MCF 10A (cell line): ENCODE results near the gene USP8. TPM values are rescaled to one million over a fixed set of nuclear protein-coding genes. Genes with fewer than 3 reads are reported as not detected.

Experiments used
- BruUV-seq: library from RNA; stranded (reverse); fragments of 400-500 nt; replicated peaks from 2 replicates; lab custom pipeline; 2021; lab: Mats Ljungman, UMichigan
- CTCF ChIA-PET: fragments of 300-600 bp; sonication (Branson Sonifier 250); formaldehyde crosslinking; extraction: SDS; loops from one replicate; lab custom pipeline; 2021; ENCODE audit warnings: antibody characterized with exemption, inconsistent platforms; lab: Yijun Ruan, JAX
- POLR2A ChIA-PET: fragments of 300-600, 350-650 bp; sonication (Branson Sonifier 250); formaldehyde crosslinking; extraction: SDS; loops from one replicate; lab custom pipeline; 2020; ENCODE audit warnings: antibody characterized with exemption, inconsistent platforms; lab: Yijun Ruan, JAX
- DNase-seq: peaks from one replicate; pipeline ENCODE4 v3.0.0-alpha.2; 2018; ENCODE audit not compliant: unreplicated experiment
- H3K27ac Mint-ChIP-seq: one replicate; pipeline ENCODE4 v1.8.0; 2022; ENCODE audit warnings: mild to moderate bottlenecking, low read depth, mixed read lengths; ENCODE audit not compliant: unreplicated experiment
- H3K27me3 Mint-ChIP-seq: one replicate; pipeline ENCODE4 v1.8.0; 2022; ENCODE audit warnings: mixed read lengths; ENCODE audit not compliant: insufficient read depth, unreplicated experiment
- H3K36me3 Mint-ChIP-seq: one replicate; pipeline ENCODE4 v1.8.0; 2022; ENCODE audit warnings: mild to moderate bottlenecking, moderate library complexity, mixed read lengths; ENCODE audit not compliant: insufficient read depth, unreplicated experiment
- H3K4me1 Mint-ChIP-seq: one replicate; pipeline ENCODE4 v1.8.0; 2022; ENCODE audit warnings: mixed read lengths; ENCODE audit not compliant: insufficient read depth, unreplicated experiment
- H3K4me3 Mint-ChIP-seq: one replicate; pipeline ENCODE4 v1.8.0; 2022; ENCODE audit warnings: mild to moderate bottlenecking, moderate library complexity, mixed read lengths; ENCODE audit not compliant: unreplicated experiment
- H3K9me3 Mint-ChIP-seq: one replicate; pipeline ENCODE4 v1.8.0; 2022; ENCODE audit warnings: mixed read lengths; ENCODE audit not compliant: unreplicated experiment
- intact Hi-C: fragments of 100-400 bp; cut with micrococcal nuclease; formaldehyde crosslinking; loops from 2 replicates; pipeline ENCODE4 v1.14.1; 2022
- total RNA-seq: library from RNA; stranded (reverse); gene quantifications from 2 replicates; pipeline ENCODE4 v1.2.3, GENCODE V29; 2022
- TF ChIP-seq, protein P1 (sequence below): fragments of 200-600 bp; IDR thresholded peaks from one replicate; pipeline ENCODE4 v1.8.0; 2022; ENCODE audit warnings: antibody characterized with exemption, mild to moderate bottlenecking; ENCODE audit not compliant: unreplicated experiment

Gene USP8
- total RNA-seq, 1 experiment from 2014 or later, result 72.7 TPM

DNA sequence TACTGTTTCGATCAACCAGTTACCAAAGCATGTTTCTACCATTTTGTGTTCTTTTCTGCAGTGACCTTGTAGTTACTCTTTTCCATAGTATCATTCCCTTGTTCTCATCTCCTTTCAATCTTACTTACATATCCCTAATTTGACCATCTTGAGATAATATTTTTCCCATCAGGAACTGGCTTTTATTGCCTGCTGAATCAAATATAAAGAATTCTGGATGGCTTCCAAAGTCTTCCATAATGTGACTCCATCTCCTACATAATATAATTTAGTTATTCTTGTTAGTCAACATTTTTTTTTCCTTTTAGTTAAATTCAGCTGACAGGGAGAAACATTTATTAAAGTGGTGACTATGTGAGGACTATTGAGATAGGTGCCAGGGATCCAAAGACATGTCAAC lies 7.0 kb downstream of the USP8 start:
- POLR2A ChIA-PET, result interaction anchor here (1.3 kb wide), 1 partner anchor 76 kb away, joined by 5 read pairs; the partner anchor contains the start of gene GABPB1
- no peak for DNase-seq
- BruUV-seq, result no TSS peak

GRCh38 chr15:50432230-50432629 lies 8.0 kb downstream of the USP8 start:
- DNase-seq, result no peak
- BruUV-seq, result no TSS peak
- Mint-ChIP-seq H3K4me1 (peaks cover 15% of the 10 kb centered on the region), H3K36me3 (peaks cover 37% of the 10 kb centered on the region), H3K4me3 (no peak overlapping the region), H3K9me3 (no peaks in the 10 kb centered on the region), H3K27ac (no peak overlapping the region), H3K27me3 (no peaks in the 10 kb centered on the region)
- ChIA-PET CTCF (interaction anchor here (0.6 kb wide), 1 partner anchor 31 kb away, joined by 3 read pairs; no protein-coding TSS in a partner anchor), POLR2A (interaction anchor here (1.3 kb wide), 1 partner anchor 77 kb away, joined by 5 read pairs; the partner anchor contains the start of gene GABPB1)
- TF ChIP-seq, protein P1, sequence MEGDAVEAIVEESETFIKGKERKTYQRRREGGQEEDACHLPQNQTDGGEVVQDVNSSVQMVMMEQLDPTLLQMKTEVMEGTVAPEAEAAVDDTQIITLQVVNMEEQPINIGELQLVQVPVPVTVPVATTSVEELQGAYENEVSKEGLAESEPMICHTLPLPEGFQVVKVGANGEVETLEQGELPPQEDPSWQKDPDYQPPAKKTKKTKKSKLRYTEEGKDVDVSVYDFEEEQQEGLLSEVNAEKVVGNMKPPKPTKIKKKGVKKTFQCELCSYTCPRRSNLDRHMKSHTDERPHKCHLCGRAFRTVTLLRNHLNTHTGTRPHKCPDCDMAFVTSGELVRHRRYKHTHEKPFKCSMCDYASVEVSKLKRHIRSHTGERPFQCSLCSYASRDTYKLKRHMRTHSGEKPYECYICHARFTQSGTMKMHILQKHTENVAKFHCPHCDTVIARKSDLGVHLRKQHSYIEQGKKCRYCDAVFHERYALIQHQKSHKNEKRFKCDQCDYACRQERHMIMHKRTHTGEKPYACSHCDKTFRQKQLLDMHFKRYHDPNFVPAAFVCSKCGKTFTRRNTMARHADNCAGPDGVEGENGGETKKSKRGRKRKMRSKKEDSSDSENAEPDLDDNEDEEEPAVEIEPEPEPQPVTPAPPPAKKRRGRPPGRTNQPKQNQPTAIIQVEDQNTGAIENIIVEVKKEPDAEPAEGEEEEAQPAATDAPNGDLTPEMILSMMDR, result no peak
- intact Hi-C loops, result no loop called here

More for the DNA sequence above, 7.0 kb downstream of the USP8 start:
- no peaks in the 10 kb centered on the region for H3K27me3 Mint-ChIP-seq
- no peak overlapping the region for H3K27ac Mint-ChIP-seq
- H3K36me3 Mint-ChIP-seq, result peaks cover 37% of the 10 kb centered on the region
- no peak overlapping the region for H3K4me3 Mint-ChIP-seq
- CTCF ChIA-PET, result no interaction called here
- intact Hi-C loops, result no loop called here
- peaks cover 14% of the 10 kb centered on the region for H3K4me1 Mint-ChIP-seq
- H3K9me3 Mint-ChIP-seq, result no peaks in the 10 kb centered on the region
- TF ChIP-seq, protein P1, result no peak

GRCh38 chr15:50435772-50436171 lies 11.6 kb downstream of the USP8 start:
- CTCF ChIA-PET, result no interaction called here
- TF ChIP-seq, protein P1, result no peak
- no TSS peak for BruUV-seq
- POLR2A ChIA-PET, result no interaction called here
- Mint-ChIP-seq H3K36me3 (peaks cover 59% of the 10 kb centered on the region), H3K4me3 (no peak overlapping the region), H3K27ac (no peak overlapping the region), H3K4me1 (peaks cover 19% of the 10 kb centered on the region), H3K27me3 (no peaks in the 10 kb centered on the region), H3K9me3 (no peaks in the 10 kb centered on the region)
- no peak for DNase-seq
- intact Hi-C loops, result no loop called here

DNA sequence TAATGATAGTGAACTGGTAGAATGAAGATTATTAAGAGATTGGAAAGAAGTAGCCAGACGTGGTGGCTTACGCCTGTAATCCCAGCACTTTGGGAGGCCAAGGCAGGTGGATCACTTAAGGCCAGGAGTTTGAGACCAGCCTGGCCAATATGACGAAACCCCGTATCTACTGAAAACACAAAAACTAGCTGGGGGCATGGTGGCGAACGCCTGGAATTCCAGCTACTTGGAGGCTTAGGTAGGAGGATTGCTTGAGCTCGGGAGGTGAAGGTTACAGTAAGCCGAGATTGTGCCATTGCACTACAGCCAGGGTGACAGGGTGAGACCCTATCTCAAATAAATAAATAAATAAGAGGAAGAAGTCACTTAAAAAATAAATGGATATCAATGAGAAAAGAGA lies 14.0 kb downstream of the USP8 start:
- TF ChIP-seq, protein P1, result no peak
- H3K4me3 Mint-ChIP-seq, result no peak overlapping the region
- peaks cover 65% of the 10 kb centered on the region for H3K36me3 Mint-ChIP-seq
- no peak overlapping the region for H3K27ac Mint-ChIP-seq
- H3K9me3 Mint-ChIP-seq, result no peaks in the 10 kb centered on the region
- no TSS peak for BruUV-seq
- ChIA-PET CTCF (no interaction called here), POLR2A (interaction anchor here (0.6 kb wide), 1 partner anchor 35 kb away, joined by 3 read pairs; no protein-coding TSS in a partner anchor)
- intact Hi-C loops, result no loop called here
- DNase-seq, result no peak
- H3K27me3 Mint-ChIP-seq, result no peaks in the 10 kb centered on the region
- H3K4me1 Mint-ChIP-seq, result peaks cover 12% of the 10 kb centered on the region
